T-cell (primary cell): ENCODE results near the gene CAMK1D. TPM values are rescaled to one million over a fixed set of nuclear protein-coding genes. Genes with fewer than 3 reads are reported as not detected.

Source experiments
- ATAC-seq, 4 experiments: fragments of 200-7000 bp in 3 of 4; fragments of 150-1000 bp in 1 of 4; cut with Tn5 transposase; replicated peaks in 1 of 4; 1 replicate in 3 of 4; 2 replicates in 1 of 4; pipeline ENCODE4 v1.10.0; 2021; ENCODE audit warnings: moderate library complexity in 3 of 4, mild to moderate bottlenecking in 2 of 4, moderate number of reproducible peaks in 1 of 4
- CTCF ChIA-PET, 2 donors: fragments of 300-600 bp; sonication (Branson Sonifier 250); formaldehyde crosslinking; loops; one replicate each; lab custom pipeline; 2022; ENCODE audit warnings: antibody characterized with exemption in 2 of 2; lab: Charles Lee
- POLR2A ChIA-PET, 2 donors: fragments of 300-600 bp; sonication (Branson Sonifier 250); formaldehyde crosslinking; loops; one replicate each; lab custom pipeline; 2022; ENCODE audit warnings: antibody characterized with exemption in 2 of 2; lab: Charles Lee
- DNase-seq, 35 experiments: peaks; one replicate each; pipeline versions ENCODE4 v3.0.0 to v3.0.0-alpha.2; 2013 to 2023
- H3K27ac ChIP-seq: one replicate; pipeline ENCODE4 v1.5.1; 2013; ENCODE audit warnings: low read length
- H3K27me3 ChIP-seq, 2 experiments: replicated peaks in 1 of 2; 1 replicate in 1 of 2; 2 replicates in 1 of 2; pipeline versions ENCODE4 v1.6.1 to v1.7.0; 2013; ENCODE audit warnings: low read length in 1 of 2, mixed read lengths in 1 of 2; ENCODE audit not compliant: control insufficient read depth in 2 of 2, insufficient read depth in 2 of 2; ENCODE audit errors: extremely low read depth in 1 of 2
- H3K36me3 ChIP-seq, 2 donors: 1 replicate in 1 of 2; 2 replicates in 1 of 2; pipeline versions ENCODE4 v1.6.1 to v1.7.0; 2013; ENCODE audit warnings: low read length in 1 of 2; ENCODE audit not compliant: control insufficient read depth in 2 of 2, insufficient read depth in 1 of 2; ENCODE audit errors: extremely low read depth in 1 of 2
- H3K4me1 ChIP-seq, 2 experiments: 1 replicate in 1 of 2; 2 replicates in 1 of 2; pipeline versions ENCODE4 v1.6.1 to v1.7.0; 2013; ENCODE audit warnings: low read length in 2 of 2, mixed read lengths in 1 of 2; ENCODE audit not compliant: insufficient read depth in 2 of 2, control insufficient read depth in 1 of 2; ENCODE audit errors: extremely low read depth in 1 of 2
- H3K4me3 ChIP-seq, 2 donors: 1 replicate in 1 of 2; 2 replicates in 1 of 2; pipeline versions ENCODE4 v1.5.1 to v1.7.0; 2013; ENCODE audit warnings: mild to moderate bottlenecking in 2 of 2, low read length in 1 of 2, moderate library complexity in 1 of 2; ENCODE audit not compliant: control insufficient read depth in 1 of 2; ENCODE audit errors: extremely low read depth in 1 of 2
- H3K9me3 ChIP-seq: 2 replicates; pipeline ENCODE4 v1.7.0; 2013
- H3K27ac Mint-ChIP-seq, 2 donors: one replicate each; pipeline ENCODE4 v1.8.0; 2020 to 2021; ENCODE audit warnings: mild to moderate bottlenecking in 2 of 2, mixed read lengths in 2 of 2
- H3K27me3 Mint-ChIP-seq, 2 donors: one replicate each; pipeline ENCODE4 v1.8.0; 2021 to 2022; ENCODE audit warnings: mixed read lengths in 2 of 2
- H3K36me3 Mint-ChIP-seq: one replicate; pipeline ENCODE4 v1.8.0; 2021; ENCODE audit warnings: mixed read lengths
- H3K4me1 Mint-ChIP-seq, 3 donors: one replicate each; pipeline ENCODE4 v1.8.0; 2020 to 2022; ENCODE audit warnings: mixed read lengths in 3 of 3, mild to moderate bottlenecking in 1 of 3
- H3K4me3 Mint-ChIP-seq, 3 donors: one replicate each; pipeline ENCODE4 v1.8.0; 2020 to 2022; ENCODE audit warnings: mild to moderate bottlenecking in 3 of 3, mixed read lengths in 3 of 3, moderate library complexity in 3 of 3
- H3K9me3 Mint-ChIP-seq, 3 donors: one replicate each; pipeline ENCODE4 v1.8.0; 2020 to 2022; ENCODE audit warnings: mixed read lengths in 3 of 3
- WGBS: methylation state at CpG from one replicate; pipeline ENCODE4 v1.1.5; 2013; ENCODE audit warnings: missing lambda C conversion rate; ENCODE audit not compliant: insufficient coverage; 5-methylcytosine and 5-hydroxymethylcytosine counted together
- total RNA-seq, 35 experiments: library from RNA in 6 of 35; stranded (reverse) in 6 of 35; fragments of 120-200 nt in 1 of 35; gene quantifications; one replicate each; pipeline versions ENCODE4 v1.2.1 to v1.2.4 and lab custom pipeline; 2013 to 2026

Gene CAMK1D
- total RNA-seq, 5 donors from 2014 or later (not counting 1 experiment from before 2014, with no cell fraction given) = 16.8 to 31.3 (median 23.6) TPM

GRCh38 chr10:12750526-12751201, 401.3 kb downstream of the CAMK1D start:
- H3K4me1 Mint-ChIP-seq = no peaks in the 10 kb centered on the region
- no peaks in the 10 kb centered on the region for H3K9me3 Mint-ChIP-seq
- ATAC-seq (no peak), DNase-seq (no peak)
- H3K27me3 Mint-ChIP-seq = no peaks in the 10 kb centered on the region
- 100% methylated on average over 3 of the region's 11 CpGs for WGBS
- Histone ChIP-seq H3K27ac (no peak overlapping the region), H3K4me1 (no peaks in the 10 kb centered on the region), H3K9me3 (no peaks in the 10 kb centered on the region), H3K4me3 (no peak overlapping the region), H3K27me3 (no peaks in the 10 kb centered on the region), H3K36me3 (no peaks in the 10 kb centered on the region)
- H3K27ac Mint-ChIP-seq = no peak overlapping the region
- no peak overlapping the region for H3K4me3 Mint-ChIP-seq
- ChIA-PET CTCF (interaction anchor here in 1 of 2 donors (0.6 kb wide), 1 partner anchor 445 kb away, joined by 5 read pairs; no protein-coding TSS in a partner anchor), POLR2A (no interaction called here)
- H3K36me3 Mint-ChIP-seq = peaks cover 16% of the 10 kb centered on the region

GRCh38 chr10:12755075-12755474, 405.7 kb downstream of the CAMK1D start:
- Histone ChIP-seq H3K9me3 (no peaks in the 10 kb centered on the region), H3K27me3 (no peaks in the 10 kb centered on the region), H3K36me3 (no peaks in the 10 kb centered on the region), H3K27ac (no peak overlapping the region), H3K4me1 (no peaks in the 10 kb centered on the region), H3K4me3 (no peak overlapping the region)
- H3K4me1 Mint-ChIP-seq = no peaks in the 10 kb centered on the region
- DNase-seq = no peak
- 100% methylated on average over 2 of the region's 5 CpGs for WGBS
- H3K4me3 Mint-ChIP-seq = no peak overlapping the region
- ATAC-seq = no peak
- ChIA-PET POLR2A (no interaction called here), CTCF (no interaction called here)
- H3K9me3 Mint-ChIP-seq = no peaks in the 10 kb centered on the region
- H3K27me3 Mint-ChIP-seq = no peaks in the 10 kb centered on the region
- no peak overlapping the region for H3K27ac Mint-ChIP-seq
- H3K36me3 Mint-ChIP-seq = peaks cover 14% of the 10 kb centered on the region

- no peak overlapping the region for H3K4me3 ChIP-seq
- Mint-ChIP-seq H3K4me3 (no peak overlapping the region), H3K27ac (no peak overlapping the region), H3K4me1 (no peaks in the 10 kb centered on the region), H3K36me3 (peaks cover 27% of the 10 kb centered on the region), H3K9me3 (no peaks in the 10 kb centered on the region), H3K27me3 (no peaks in the 10 kb centered on the region)
- CTCF ChIA-PET = no interaction called here
- H3K36me3 ChIP-seq = peaks cover 2 to 13% of the 10 kb centered on the region in 2 donors
- POLR2A ChIA-PET = no interaction called here
- H3K4me1 ChIP-seq = no peaks in the 10 kb centered on the region
- DNase-seq (no peak), ATAC-seq (no peak)
- H3K27me3 ChIP-seq = no peaks in the 10 kb centered on the region
- H3K27ac ChIP-seq = no peak overlapping the region
- no CpG with 5 or more reads among the region's 2 CpGs for WGBS
- no peaks in the 10 kb centered on the region for H3K9me3 ChIP-seq
These were observed 408.0 kb downstream of the CAMK1D start for GRCh38 chr10:12757351-12757750.

GRCh38 chr10:12758271-12758670, 408.9 kb downstream of the CAMK1D start:
- CTCF ChIA-PET = no interaction called here
- Mint-ChIP-seq H3K36me3 (peaks cover 36% of the 10 kb centered on the region), H3K4me3 (no peak overlapping the region), H3K27me3 (no peaks in the 10 kb centered on the region), H3K9me3 (no peaks in the 10 kb centered on the region), H3K4me1 (no peaks in the 10 kb centered on the region), H3K27ac (no peak overlapping the region)
- 80% methylated on average over 1 of the region's 2 CpGs for WGBS
- ATAC-seq (no peak), DNase-seq (no peak)
- Histone ChIP-seq H3K27me3 (no peaks in the 10 kb centered on the region), H3K4me3 (no peak overlapping the region), H3K36me3 (peaks cover 4 to 17% of the 10 kb centered on the region in 2 donors), H3K9me3 (no peaks in the 10 kb centered on the region), H3K27ac (no peak overlapping the region), H3K4me1 (no peaks in the 10 kb centered on the region)
- POLR2A ChIA-PET = no interaction called here

- Histone ChIP-seq H3K4me1 (no peaks in the 10 kb centered on the region), H3K4me3 (no peak overlapping the region), H3K27me3 (no peaks in the 10 kb centered on the region), H3K36me3 (peaks cover 12 to 26% of the 10 kb centered on the region in 2 donors), H3K9me3 (no peaks in the 10 kb centered on the region), H3K27ac (no peak overlapping the region)
- peaks cover 0 to 4% (median 0%) of the 10 kb centered on the region in 3 donors for H3K4me1 Mint-ChIP-seq
- H3K27ac Mint-ChIP-seq = no peak overlapping the region
- POLR2A ChIA-PET = no interaction called here
- CTCF ChIA-PET = interaction anchor here (0.6 to 0.8 kb wide), 2 partner anchors 56 to 504 kb away, joined by 3 to 4 read pairs; no protein-coding TSS in a partner anchor
- H3K36me3 Mint-ChIP-seq = peaks cover 46% of the 10 kb centered on the region
- no peak for DNase-seq
- no peak overlapping the region for H3K4me3 Mint-ChIP-seq
- no peaks in the 10 kb centered on the region for H3K9me3 Mint-ChIP-seq
- no peaks in the 10 kb centered on the region for H3K27me3 Mint-ChIP-seq
- ATAC-seq = no peak
- 87% methylated on average over 3 of the region's 5 CpGs for WGBS
These were observed 416.9 kb downstream of the CAMK1D start for GRCh38 chr10:12766223-12766622.

GRCh38 chr10:12768156-12769100, 419.1 kb downstream of the CAMK1D start:
- Mint-ChIP-seq H3K4me3 (no peak overlapping the region), H3K36me3 (peaks cover 31% of the 10 kb centered on the region), H3K4me1 (peaks cover 0 to 8% (median 0%) of the 10 kb centered on the region in 3 donors), H3K27me3 (no peaks in the 10 kb centered on the region), H3K27ac (no peak overlapping the region), H3K9me3 (no peaks in the 10 kb centered on the region)
- no peaks in the 10 kb centered on the region for H3K27me3 ChIP-seq
- ChIA-PET CTCF (no interaction called here), POLR2A (interaction anchor here in 1 of 2 donors (0.6 kb wide), 1 partner anchor 26 kb away, joined by 5 read pairs; no protein-coding TSS in a partner anchor)
- 91% methylated on average over 11 of the region's 16 CpGs for WGBS
- H3K4me3 ChIP-seq = no peak overlapping the region
- ATAC-seq (no peak), DNase-seq (no peak)
- H3K36me3 ChIP-seq = peaks cover 11 to 17% of the 10 kb centered on the region in 2 donors
- no peak overlapping the region for H3K27ac ChIP-seq
- H3K4me1 ChIP-seq = no peaks in the 10 kb centered on the region
- H3K9me3 ChIP-seq = no peaks in the 10 kb centered on the region
